G401 (cell line): Measurements from ENCODE around the gene IFI27. TPM values are rescaled to one million over a fixed set of nuclear protein-coding genes. Genes with fewer than 3 reads are reported as not detected.
"Not testable (repeated sequence)": the region's sequence is repeated elsewhere in the genome, so short reads cannot be mapped to it uniquely, and the experiment has no call there.

ENCODE experiments used
- DNase-seq: peaks from one replicate; pipeline ENCODE4 v3.0.0-alpha.2; 2015; ENCODE audit warnings: low spot score
- in situ Hi-C: cut with HindIII; loops from 2 replicates; pipeline ENCODE4 v1.10.0; 2016; ENCODE audit warnings: low sequenced_read_pairs, mixed read lengths
- total RNA-seq: library from RNA; depleted of rRNA; stranded (reverse); fragments of >200 nt; shearing (Covaris generic); gene quantifications from 2 replicates; pipeline ENCODE4 v1.2.3, GENCODE V29; 2014

Gene IFI27
- total RNA-seq, 1 experiment from 2014 or later: not detected

GRCh38 chr14:94142836-94143235, 32.3 kb downstream of the IFI27 start:
- no peak for DNase-seq
- in situ Hi-C loops: no loop called here

- in situ Hi-C loops: no loop called here
- DNase-seq: no peak
Observed at GRCh38 chr14:94143239-94143638, 32.7 kb downstream of the IFI27 start.

- in situ Hi-C loops: no loop called here
- no peak for DNase-seq
Observed at GRCh38 chr14:94143711-94144110, 33.2 kb downstream of the IFI27 start.

- in situ Hi-C loops: no loop called here
- DNase-seq: peak; percentile 21
Observed at GRCh38 chr14:94144765-94145164, 34.2 kb downstream of the IFI27 start.

- in situ Hi-C loops: no loop called here
- DNase-seq: no peak
Observed at GRCh38 chr14:94145902-94146527, 35.5 kb downstream of the IFI27 start.

GRCh38 chr14:94152676-94153075, 42.1 kb downstream of the IFI27 start:
- in situ Hi-C loops: no loop called here
- no peak for DNase-seq

- DNase-seq: no peak
- in situ Hi-C loops: no loop called here
Observed at GRCh38 chr14:94153750-94154342, 43.3 kb downstream of the IFI27 start.

- in situ Hi-C loops, DNase-seq: not testable (repeated sequence)
Observed at GRCh38 chr14:94156143-94156542, 45.6 kb downstream of the IFI27 start.

- no peak for DNase-seq
- in situ Hi-C loops: no loop called here
Observed at GRCh38 chr14:94157197-94157596, 46.7 kb downstream of the IFI27 start.

GRCh38 chr14:94158239-94158883, 47.8 kb downstream of the IFI27 start:
- in situ Hi-C loops: no loop called here
- DNase-seq: peak; percentile 67

GRCh38 chr14:94161058-94161457, 50.5 kb downstream of the IFI27 start:
- in situ Hi-C loops: no loop called here
- no peak for DNase-seq

- in situ Hi-C loops: no loop called here
- DNase-seq: no peak
Observed at GRCh38 chr14:94161981-94162380, 51.4 kb downstream of the IFI27 start.

GRCh38 chr14:94162466-94162865, 51.9 kb downstream of the IFI27 start:
- DNase-seq: no peak
- in situ Hi-C loops: no loop called here

- no peak for DNase-seq
- in situ Hi-C loops: no loop called here
Observed at GRCh38 chr14:94163796-94164195, 53.3 kb downstream of the IFI27 start.

- DNase-seq: no peak
- in situ Hi-C loops: no loop called here
Observed at GRCh38 chr14:94164685-94165431, 54.3 kb downstream of the IFI27 start.

GRCh38 chr14:94165744-94166143, 55.2 kb downstream of the IFI27 start:
- DNase-seq: no peak
- in situ Hi-C loops: no loop called here
